GM19025 (cell line): ENCODE data around the gene PRLR.
A peak's percentile ranks its signal among the peaks of the same experiment; 100 is the strongest.

Source experiments
- ATAC-seq: cut with Tn5 transposase; IDR thresholded peaks from one replicate; pipeline ENCODE4 v1.9.1; 2021; ENCODE audit warnings: mild to moderate bottlenecking, low read depth, moderate library complexity; ENCODE audit not compliant: unreplicated experiment

PRLR gene

GRCh38 chr5:35236770-35237169 is 6.5 kb upstream of the PRLR start:
- ATAC-seq = no peak

GRCh38 chr5:35233601-35234000 is 3.3 kb upstream of the PRLR start:
- no peak for ATAC-seq

GRCh38 chr5:35233121-35233520 is 2.8 kb upstream of the PRLR start:
- ATAC-seq = no peak

GRCh38 chr5:35232124-35232523 is 1.8 kb upstream of the PRLR start:
- no peak for ATAC-seq

GRCh38 chr5:35229076-35230037 is 930 bp downstream of the PRLR start:
- peak; percentile 52 for ATAC-seq

GRCh38 chr5:35228310-35228709 is 2.0 kb downstream of the PRLR start:
- no peak for ATAC-seq

GRCh38 chr5:35227720-35228119 is 2.6 kb downstream of the PRLR start:
- no peak for ATAC-seq

GRCh38 chr5:35223787-35224395 is 6.4 kb downstream of the PRLR start:
- no peak for ATAC-seq

- ATAC-seq = no peak
Measured at GRCh38 chr5:35220967-35221366, 9.3 kb downstream of the PRLR start.

- no peak for ATAC-seq
Measured at GRCh38 chr5:35218981-35219380, 11.3 kb downstream of the PRLR start.

- no peak for ATAC-seq
Measured at GRCh38 chr5:35214051-35214450, 16.2 kb downstream of the PRLR start.

- no peak for ATAC-seq
Measured at GRCh38 chr5:35213608-35214007, 16.7 kb downstream of the PRLR start.

GRCh38 chr5:35212122-35212982 is 17.9 kb downstream of the PRLR start:
- ATAC-seq = peak; percentile 67

GRCh38 chr5:35209862-35210261 is 20.4 kb downstream of the PRLR start:
- no peak for ATAC-seq

GRCh38 chr5:35205606-35206005 is 24.7 kb downstream of the PRLR start:
- no peak for ATAC-seq

GRCh38 chr5:35205186-35205585 is 25.1 kb downstream of the PRLR start:
- no peak for ATAC-seq

GRCh38 chr5:35203403-35203802 is 26.9 kb downstream of the PRLR start:
- ATAC-seq = no peak

GRCh38 chr5:35202319-35203111 is 27.8 kb downstream of the PRLR start:
- no peak for ATAC-seq

- no peak for ATAC-seq
Measured at GRCh38 chr5:35201291-35201690, 29.0 kb downstream of the PRLR start.

- no peak for ATAC-seq
Measured at GRCh38 chr5:35199886-35200285, 30.4 kb downstream of the PRLR start.
